SH-SY5Y (cell line): ENCODE results near the gene SND1.

ENCODE experiments used
- GATA2 ChIP-seq: IDR thresholded peaks from 2 replicates; pipeline ENCODE4 v1.6.1; 2011; ENCODE audit warnings: mild to moderate bottlenecking, low read depth, low read length
- GATA3 ChIP-seq: IDR thresholded peaks from 2 replicates; pipeline ENCODE4 v1.6.1; 2011; ENCODE audit warnings: low read depth, mild to moderate bottlenecking, low read length, moderate library complexity

SND1 gene

DNA sequence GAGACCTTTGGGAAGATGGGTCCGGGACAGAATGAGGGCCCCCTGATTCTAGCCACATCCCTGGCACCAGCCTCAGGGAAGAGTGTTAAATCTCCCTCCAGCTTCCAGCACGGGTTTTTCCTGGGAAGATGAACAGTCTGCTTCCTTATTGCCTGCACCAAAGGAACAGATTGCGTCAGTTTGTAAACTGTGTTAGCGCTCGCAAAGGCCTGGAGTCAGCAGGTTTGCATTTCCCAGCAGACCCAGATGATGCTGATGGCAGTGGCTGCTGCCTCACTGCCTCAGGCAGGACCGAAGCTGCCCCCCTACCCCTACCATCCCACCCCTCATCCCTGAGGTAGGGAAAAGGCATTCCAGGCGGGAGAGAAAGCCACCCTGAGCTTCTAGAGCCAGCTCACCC, 413.9 kb downstream of the SND1 start:
- no peak for TF ChIP-seq GATA2
- no peak for TF ChIP-seq GATA3

DNA sequence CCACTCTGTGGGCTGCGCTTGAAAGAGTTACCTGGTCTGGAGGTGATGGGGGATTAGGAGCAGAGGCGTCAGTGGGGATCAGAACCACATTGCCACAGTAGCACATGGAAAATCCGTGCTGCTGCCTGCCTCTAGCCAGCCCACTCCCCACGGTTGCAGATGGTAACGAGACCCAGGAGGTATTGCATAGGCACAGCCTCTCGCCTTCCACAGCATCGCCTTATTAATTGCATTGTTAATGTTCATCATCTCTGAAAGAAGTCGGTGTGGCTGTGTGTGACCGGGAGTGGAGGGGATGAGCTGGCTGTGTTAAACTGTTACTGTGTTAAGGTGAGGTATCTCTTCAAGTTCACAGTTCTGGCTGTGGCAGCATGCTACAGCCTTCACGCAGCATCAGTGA, 414.4 kb downstream of the SND1 start:
- TF ChIP-seq GATA3 (no peak), GATA2 (no peak)

DNA sequence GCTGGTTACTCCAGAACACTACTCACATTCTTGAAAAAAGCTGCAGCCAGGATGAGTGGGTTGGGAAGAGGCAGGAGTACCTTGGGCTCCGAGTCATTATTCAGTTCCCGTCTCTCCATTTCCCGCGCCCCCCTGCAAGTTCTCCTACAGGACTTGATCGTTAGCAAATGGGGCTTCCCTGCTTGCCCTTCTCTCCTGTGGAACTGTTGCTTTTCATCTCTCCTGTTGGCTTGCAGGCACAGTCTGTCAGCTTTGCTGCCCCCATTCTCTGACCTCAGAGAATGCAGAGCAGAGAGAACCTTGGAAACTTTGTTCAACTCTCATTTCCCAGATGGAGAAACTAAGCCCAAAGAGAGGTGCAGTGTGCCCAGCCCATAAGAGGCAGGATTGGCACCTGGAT, 414.9 kb downstream of the SND1 start:
- TF ChIP-seq GATA2 (no peak), GATA3 (no peak)

DNA sequence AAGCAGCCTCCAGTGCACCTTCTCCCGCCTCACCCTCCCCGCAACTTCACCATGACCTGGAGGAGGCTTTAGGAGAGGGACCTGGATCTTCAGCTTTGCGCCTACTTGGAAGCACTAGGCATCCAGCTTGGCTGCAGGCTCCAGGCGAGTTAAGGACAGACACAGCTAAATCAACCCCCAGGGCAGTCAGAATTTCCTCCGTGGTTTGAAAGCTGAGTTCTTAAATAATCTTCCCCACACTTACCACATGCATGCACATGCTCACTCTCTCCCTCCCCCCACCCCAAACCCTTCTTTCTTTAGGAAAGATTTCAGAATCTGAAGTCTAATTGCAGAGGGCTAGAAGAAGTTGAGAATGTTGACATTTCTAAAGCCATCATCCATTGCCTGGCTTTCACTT, 416.0 kb downstream of the SND1 start:
- no peak for TF ChIP-seq GATA2
- TF ChIP-seq GATA3 = no peak

DNA sequence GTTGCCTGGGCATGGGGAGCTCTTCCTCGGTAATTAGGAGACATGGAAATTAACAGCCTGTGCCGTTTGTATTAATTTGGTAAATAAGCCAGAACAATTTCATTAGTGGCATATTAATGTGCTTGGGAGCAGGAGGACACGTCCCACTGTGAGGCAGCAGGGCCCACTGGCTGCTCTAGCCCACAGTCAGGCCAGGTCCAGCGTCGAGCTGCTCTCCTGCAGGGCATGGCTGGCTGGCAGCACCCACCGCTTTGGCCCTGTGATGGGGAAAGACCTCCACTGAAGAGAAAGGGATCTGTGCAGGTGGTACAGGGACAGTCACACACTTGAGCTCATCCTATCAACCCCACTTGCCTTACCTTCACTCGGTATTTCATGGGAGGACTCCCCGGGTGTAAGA, 416.8 kb downstream of the SND1 start:
- TF ChIP-seq GATA2 (no peak), GATA3 (no peak)

DNA sequence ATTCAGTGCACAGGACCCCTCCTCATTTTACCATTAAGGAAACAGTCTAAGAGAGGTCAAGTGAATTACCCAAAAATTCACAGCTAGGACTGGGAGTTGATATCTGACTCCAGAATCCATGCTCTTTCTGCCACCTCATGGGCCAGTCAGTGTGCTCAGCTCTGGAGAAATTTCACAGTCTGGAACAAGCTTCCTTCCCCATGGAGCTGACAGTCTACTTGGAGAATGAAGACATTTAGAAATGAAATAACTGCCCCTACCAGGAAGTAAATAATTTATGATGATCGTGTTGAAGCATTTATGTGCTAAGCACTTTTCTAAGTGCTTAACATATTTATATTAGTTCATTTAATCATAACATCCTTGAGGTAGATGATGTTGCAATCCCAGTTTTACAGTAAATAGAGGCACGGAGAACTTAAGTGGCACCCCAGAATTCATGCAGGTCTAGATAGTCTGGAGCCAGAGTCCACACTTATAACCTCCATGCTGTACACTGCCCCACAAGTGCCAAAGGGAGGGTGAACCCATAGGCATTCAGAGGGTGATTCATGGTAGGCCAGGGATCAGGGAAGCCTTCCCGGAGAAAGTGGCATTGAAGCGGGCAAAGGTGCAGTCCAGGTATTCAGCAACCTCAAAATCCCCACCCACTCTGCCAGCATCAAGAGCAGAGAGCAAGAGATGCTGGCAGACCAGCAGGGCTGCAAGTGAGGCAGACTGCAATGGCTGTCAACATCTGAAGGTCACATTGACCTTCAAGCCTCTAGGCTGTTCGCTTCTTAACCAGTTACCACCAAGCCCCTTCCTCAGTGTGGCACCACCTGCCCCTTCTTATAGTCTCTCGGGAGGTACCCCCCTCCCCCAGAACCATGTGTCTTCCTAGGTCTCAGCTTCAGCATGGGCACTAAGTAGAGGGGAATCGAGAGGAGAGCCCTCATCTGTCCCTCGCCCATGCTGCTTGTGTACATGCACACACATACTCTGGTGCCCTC, 417.7 kb downstream of the SND1 start:
- TF ChIP-seq GATA2 (no peak), GATA3 (no peak)

DNA sequence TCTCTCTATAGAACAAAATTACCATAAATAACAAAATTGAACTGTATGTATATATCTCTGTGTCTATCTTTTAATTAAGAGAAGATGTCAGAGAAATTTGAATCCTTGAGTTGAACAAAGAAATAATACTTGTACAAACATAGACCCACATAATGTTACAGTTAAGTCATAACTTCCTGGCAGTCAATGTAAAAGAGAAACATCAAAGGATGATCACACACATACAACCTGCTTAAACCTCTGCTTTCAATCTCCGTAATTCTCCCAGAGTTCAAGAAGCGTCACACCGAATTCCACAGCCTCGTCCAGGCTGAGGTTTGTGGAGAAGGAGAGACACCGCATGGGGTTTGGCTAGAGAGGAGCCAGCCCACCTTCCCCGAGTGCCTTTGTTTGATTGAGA, 419.4 kb downstream of the SND1 start:
- TF ChIP-seq GATA3 (no peak), GATA2 (no peak)

DNA sequence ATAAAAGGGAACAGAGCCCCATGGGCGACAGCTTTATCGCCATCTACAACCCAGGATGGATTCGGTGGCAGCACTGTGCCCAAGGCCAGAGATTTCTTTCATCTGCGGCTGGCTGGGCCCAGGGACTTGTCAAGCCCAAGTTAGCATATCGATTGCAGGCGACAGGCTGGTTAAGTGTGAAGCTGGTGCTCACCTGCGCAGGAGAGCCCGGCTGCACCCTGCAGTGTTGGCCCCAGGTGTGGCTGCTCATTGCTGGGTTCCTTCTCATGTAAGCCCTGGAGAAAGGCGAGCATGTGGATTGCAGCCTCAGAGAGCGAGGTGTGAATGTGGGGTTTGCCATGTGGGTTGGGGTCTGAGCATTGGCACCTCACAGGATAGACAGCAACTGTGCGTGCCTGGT, 419.8 kb downstream of the SND1 start:
- TF ChIP-seq GATA3 (no peak), GATA2 (no peak)

DNA sequence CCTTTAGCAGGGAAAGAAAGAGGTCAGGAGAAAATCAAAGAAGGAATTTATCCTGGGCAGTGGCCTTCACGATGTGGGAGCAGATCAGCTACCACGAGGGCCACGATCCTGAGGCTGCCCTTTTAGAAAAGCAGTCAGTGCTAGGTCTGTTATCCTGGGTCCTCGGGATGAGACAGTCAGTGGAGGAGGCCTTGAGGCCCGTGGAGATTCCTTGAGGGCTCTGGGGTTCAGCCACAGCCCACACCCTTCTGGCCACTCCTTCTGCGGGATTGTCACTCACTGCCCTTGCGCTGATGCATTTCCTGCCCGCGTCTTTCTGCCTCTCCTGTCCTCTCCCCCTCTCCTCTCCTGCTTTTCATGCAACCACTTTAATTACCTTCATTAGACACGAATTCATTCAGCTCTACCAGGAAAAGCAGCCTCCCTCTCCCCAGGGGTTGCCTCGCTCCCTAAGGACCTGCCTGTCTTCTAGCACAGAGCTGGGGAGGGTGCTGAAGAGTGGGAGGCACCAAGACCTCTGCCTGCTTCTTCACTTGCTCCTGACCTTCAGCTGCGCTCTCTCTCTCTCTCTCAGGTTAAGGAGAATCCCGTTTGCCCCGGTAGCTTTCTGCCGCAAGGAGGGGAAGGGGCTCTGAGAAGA, 421.8 kb downstream of the SND1 start:
- TF ChIP-seq GATA3 (no peak), GATA2 (no peak)

DNA sequence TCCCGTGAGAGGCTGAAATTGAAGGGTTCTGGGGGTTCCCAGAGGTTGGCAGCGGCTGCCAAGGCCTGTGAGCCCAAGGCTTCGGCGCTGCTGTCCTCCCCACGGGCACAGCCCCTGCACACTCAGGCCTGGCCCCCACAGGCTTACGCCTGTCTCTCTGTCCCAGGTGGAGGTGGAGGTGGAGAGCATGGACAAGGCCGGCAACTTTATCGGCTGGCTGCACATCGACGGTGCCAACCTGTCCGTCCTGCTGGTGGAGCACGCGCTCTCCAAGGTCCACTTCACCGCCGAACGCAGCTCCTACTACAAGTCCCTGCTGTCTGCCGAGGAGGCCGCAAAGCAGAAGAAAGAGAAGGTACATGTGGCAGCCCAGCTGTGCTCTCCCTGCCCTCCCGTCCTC, 422.3 kb downstream of the SND1 start:
- TF ChIP-seq GATA3 (no peak), GATA2 (no peak)

DNA sequence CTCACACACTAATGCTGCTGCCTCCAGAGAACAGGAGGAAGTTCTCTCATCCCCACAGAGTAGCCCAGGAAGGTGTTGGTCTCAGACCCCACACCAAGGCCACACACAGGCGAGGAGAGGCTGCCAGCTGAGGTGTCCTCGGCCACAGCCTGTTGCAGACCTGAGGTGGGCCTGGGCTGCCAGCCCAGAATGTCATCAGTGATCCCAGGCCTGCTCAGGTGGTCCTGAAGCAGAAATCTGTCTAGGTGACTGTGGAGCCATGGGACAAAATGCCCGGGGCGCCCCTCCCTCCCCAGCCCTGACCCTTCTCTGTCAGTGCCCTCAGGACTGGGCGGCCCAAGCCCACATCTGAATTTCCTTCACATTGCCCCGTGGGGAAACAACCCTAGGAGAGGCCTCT, 422.7 kb downstream of the SND1 start:
- no peak for TF ChIP-seq GATA3
- TF ChIP-seq GATA2 = no peak

DNA sequence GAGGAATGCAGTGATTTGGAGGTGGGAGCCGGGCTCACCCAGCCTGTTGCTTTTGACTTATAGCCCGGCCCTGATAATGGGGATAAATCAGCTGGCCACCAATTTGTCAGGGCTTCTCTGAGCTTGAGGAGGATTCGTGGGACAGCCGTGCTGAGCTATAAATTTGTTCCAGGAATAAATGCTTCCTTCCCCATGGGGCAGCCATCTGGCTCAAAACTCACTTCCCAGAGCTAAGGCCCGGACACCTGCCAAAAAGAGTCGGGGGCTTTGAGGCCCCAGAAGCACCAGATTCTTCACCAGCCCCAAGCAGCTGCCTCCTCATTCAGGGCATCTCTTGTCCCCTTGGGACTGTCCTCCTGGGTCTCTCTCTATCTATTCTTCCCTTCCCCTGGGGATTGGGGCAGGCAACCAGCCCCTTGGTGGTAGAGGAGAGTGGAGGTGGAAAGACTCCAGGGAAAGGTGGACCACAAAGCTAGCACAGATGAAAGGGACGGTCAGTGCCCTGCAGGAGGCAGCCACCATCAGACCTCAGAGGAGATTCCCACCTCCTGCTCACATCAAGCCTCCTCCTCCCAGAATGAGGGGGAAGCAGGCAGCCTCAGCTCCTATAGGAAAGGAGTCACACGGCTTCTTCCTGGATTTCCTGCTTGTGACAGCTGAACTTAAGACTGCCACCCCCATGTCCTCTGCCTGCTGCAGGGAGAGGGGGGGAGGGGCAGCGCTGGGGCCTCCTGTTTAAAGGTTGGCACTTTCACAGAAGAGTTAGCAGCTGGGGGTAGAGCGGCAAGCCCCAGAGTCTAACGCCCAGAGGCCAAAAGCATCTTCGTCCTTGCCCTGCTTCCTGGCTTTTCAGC, 423.5 kb downstream of the SND1 start:
- no peak for TF ChIP-seq GATA2
- TF ChIP-seq GATA3 = no peak

DNA sequence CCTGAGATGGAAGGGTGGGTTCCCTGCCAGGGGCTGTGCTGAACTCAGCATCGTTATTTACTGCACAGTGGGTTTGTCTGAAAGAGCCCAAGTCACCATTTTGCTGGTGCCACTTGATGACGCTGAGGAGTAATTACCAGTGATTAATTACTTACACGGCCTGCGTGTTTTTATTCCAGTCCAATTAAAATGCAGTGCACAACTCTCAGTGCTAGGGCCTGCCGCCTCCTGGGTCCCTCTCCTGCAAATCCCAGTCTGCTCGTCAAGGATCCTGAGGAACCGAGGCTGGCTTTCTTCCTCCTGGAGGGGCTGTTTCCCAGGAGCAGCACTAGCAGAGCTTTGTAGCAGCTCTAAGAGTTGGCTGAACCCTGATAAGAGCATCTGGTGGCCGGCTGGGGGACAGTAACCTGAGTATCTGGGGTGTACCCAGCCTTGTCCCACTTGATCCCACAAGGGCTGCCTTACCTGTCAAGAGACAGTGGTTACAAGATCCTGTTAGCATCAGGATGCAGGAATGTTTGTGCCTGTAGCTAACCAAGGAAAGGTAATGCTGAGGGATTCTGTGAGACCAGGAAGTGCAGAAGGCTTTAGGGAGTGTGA, 424.3 kb downstream of the SND1 start:
- no peak for TF ChIP-seq GATA3
- TF ChIP-seq GATA2 = no peak

DNA sequence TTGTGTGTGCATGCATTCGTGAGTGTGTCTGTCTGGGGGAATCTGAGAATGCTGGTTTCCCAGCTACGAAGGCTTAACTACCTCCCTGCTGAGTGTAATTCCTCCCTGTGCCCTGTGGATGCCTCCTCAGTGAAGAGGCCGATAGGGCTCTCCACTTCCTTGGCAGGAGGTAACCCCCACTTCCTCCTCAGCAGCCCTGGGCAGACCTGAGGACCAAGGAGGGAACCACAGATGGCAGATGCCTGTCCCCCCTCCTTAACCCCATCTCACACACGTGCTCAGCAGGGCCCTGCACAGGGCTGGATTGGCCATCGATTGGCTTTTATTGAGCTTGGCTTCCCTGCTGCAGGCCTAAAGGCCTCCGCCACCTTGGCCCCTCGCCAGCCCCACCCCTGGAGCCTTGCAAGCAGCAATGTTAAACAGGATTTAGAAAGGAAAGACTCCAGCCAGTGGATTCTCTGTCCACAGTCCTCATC, 424.8 kb downstream of the SND1 start:
- TF ChIP-seq GATA3 (no peak), GATA2 (no peak)

DNA sequence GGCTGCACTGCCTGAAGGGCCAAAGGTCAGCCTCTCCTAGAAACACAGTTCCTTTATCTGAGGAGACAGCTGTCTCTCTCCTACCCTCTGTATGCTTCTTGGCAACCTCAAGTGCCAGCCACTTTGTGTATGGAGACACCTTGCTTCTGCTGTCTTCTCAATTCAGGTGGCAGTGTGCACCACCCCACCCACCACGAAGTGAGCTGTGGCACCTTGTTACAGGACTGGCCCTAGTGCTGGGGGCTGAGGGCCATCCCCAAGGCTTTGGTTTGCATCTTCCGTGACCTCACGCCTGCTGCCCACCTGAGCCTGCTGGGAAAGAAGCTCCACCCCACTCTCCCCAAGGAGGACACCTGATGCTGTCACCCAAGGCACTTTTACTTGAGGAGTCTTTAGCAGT, 426.3 kb downstream of the SND1 start:
- TF ChIP-seq GATA2 = no peak
- no peak for TF ChIP-seq GATA3
